ENCODE results near the gene SSBP3. TPM values are rescaled to one million over a fixed set of nuclear protein-coding genes. Genes with fewer than 3 reads are reported as not detected.
A peak's percentile ranks its signal among the peaks of the same experiment; 100 is the strongest.
"Not testable (repeated sequence)": the region's sequence is repeated elsewhere in the genome, so short reads cannot be mapped to it uniquely, and the experiment has no call there.

SSBP3 gene
- total RNA-seq, 1 experiment from 2014 or later, result 26.0 TPM

- no peak for DNase-seq (ENCODE audit: low read depth)
These were observed 161.5 kb downstream of the SSBP3 start for GRCh38 chr1:54244655-54245054.

- DNase-seq (ENCODE audit: low read depth), result no peak
These were observed 163.2 kb downstream of the SSBP3 start for GRCh38 chr1:54243022-54243421.

- DNase-seq (ENCODE audit: low read depth), result no peak
These were observed 164.8 kb downstream of the SSBP3 start for GRCh38 chr1:54241364-54241763.

GRCh38 chr1:54240741-54241335 lies 165.4 kb downstream of the SSBP3 start:
- DNase-seq (ENCODE audit: low read depth), result no peak

- no peak for DNase-seq (ENCODE audit: low read depth)
These were observed 166.6 kb downstream of the SSBP3 start for GRCh38 chr1:54239631-54240031.

GRCh38 chr1:54239035-54239383 lies 167.2 kb downstream of the SSBP3 start:
- DNase-seq (ENCODE audit: low read depth), result no peak

- no peak for DNase-seq (ENCODE audit: low read depth)
These were observed 167.7 kb downstream of the SSBP3 start for GRCh38 chr1:54238353-54239034.

GRCh38 chr1:54237586-54237985 lies 168.6 kb downstream of the SSBP3 start:
- DNase-seq (ENCODE audit: low read depth), result no peak

GRCh38 chr1:54234284-54234683 lies 171.9 kb downstream of the SSBP3 start:
- DNase-seq (ENCODE audit: low read depth), result no peak

- DNase-seq (ENCODE audit: low read depth), result not testable (repeated sequence)
These were observed 173.0 kb downstream of the SSBP3 start for GRCh38 chr1:54233196-54233595.

GRCh38 chr1:54230507-54231339 lies 175.5 kb downstream of the SSBP3 start:
- no peak for DNase-seq (ENCODE audit: low read depth)

GRCh38 chr1:54229281-54229891 lies 176.8 kb downstream of the SSBP3 start:
- DNase-seq (ENCODE audit: low read depth), result peak; percentile 66

- DNase-seq (ENCODE audit: low read depth), result no peak
These were observed 177.5 kb downstream of the SSBP3 start for GRCh38 chr1:54228638-54229079.

- no peak for DNase-seq (ENCODE audit: low read depth)
These were observed 178.3 kb downstream of the SSBP3 start for GRCh38 chr1:54227891-54228310.

GRCh38 chr1:54227091-54227602 lies 179.0 kb downstream of the SSBP3 start:
- peak; percentile 81 for DNase-seq (ENCODE audit: low read depth)

- DNase-seq (ENCODE audit: low read depth), result no peak
These were observed 180.1 kb downstream of the SSBP3 start for GRCh38 chr1:54225986-54226559.

- DNase-seq (ENCODE audit: low read depth), result no peak
These were observed 180.8 kb downstream of the SSBP3 start for GRCh38 chr1:54225378-54225777.

GRCh38 chr1:54224233-54224632 lies 182.0 kb downstream of the SSBP3 start:
- DNase-seq (ENCODE audit: low read depth), result no peak

- no peak for DNase-seq (ENCODE audit: low read depth)
These were observed 182.6 kb downstream of the SSBP3 start for GRCh38 chr1:54223441-54224202.

GRCh38 chr1:54222711-54223110 lies 183.5 kb downstream of the SSBP3 start:
- DNase-seq (ENCODE audit: low read depth), result no peak
